NCI-H2081 treated with DMSO at 0.1 percent for 48 hours (cell line): Measurements from ENCODE around the gene LTBP1.
"Not testable (repeated sequence)": the region's sequence is repeated elsewhere in the genome, so short reads cannot be mapped to it uniquely, and the experiment has no call there.

Experiments
- DNase-seq: peaks from one replicate; lab custom pipeline; 2025; lab: John Stamatoyannopoulos, UW

The LTBP1 gene

GRCh38 chr2:33047939-33048338 is 101.2 kb downstream of the LTBP1 start:
- no peak for DNase-seq

- no peak for DNase-seq
These were observed 105.0 kb downstream of the LTBP1 start for GRCh38 chr2:33051586-33052360.

- no peak for DNase-seq
These were observed 105.6 kb downstream of the LTBP1 start for GRCh38 chr2:33052361-33052735.

GRCh38 chr2:33052795-33053194 is 106.0 kb downstream of the LTBP1 start:
- not testable (repeated sequence) for DNase-seq

- DNase-seq: no peak
These were observed 109.4 kb downstream of the LTBP1 start for GRCh38 chr2:33056170-33056569.

GRCh38 chr2:33057307-33058028 is 110.7 kb downstream of the LTBP1 start:
- DNase-seq: not testable (repeated sequence)

- no peak for DNase-seq
These were observed 112.1 kb downstream of the LTBP1 start for GRCh38 chr2:33058716-33059470.

GRCh38 chr2:33059471-33060156 is 112.9 kb downstream of the LTBP1 start:
- no peak for DNase-seq

GRCh38 chr2:33060405-33060804 is 113.7 kb downstream of the LTBP1 start:
- DNase-seq: no peak

- DNase-seq: no peak
These were observed 116.0 kb downstream of the LTBP1 start for GRCh38 chr2:33062665-33063250.

GRCh38 chr2:33064349-33064801 is 117.6 kb downstream of the LTBP1 start:
- no peak for DNase-seq

GRCh38 chr2:33067598-33067997 is 120.8 kb downstream of the LTBP1 start:
- no peak for DNase-seq

GRCh38 chr2:33068261-33068660 is 121.5 kb downstream of the LTBP1 start:
- DNase-seq: no peak

GRCh38 chr2:33069894-33070651 is 123.3 kb downstream of the LTBP1 start:
- DNase-seq: no peak

- DNase-seq: no peak
These were observed 124.8 kb downstream of the LTBP1 start for GRCh38 chr2:33071591-33071990.

GRCh38 chr2:33072614-33073013 is 125.9 kb downstream of the LTBP1 start:
- no peak for DNase-seq

GRCh38 chr2:33073018-33073417 is 126.3 kb downstream of the LTBP1 start:
- no peak for DNase-seq

GRCh38 chr2:33074197-33074596 is 127.4 kb downstream of the LTBP1 start:
- no peak for DNase-seq

GRCh38 chr2:33077311-33077710 is 130.6 kb downstream of the LTBP1 start:
- DNase-seq: no peak

- DNase-seq: no peak
These were observed 131.1 kb downstream of the LTBP1 start for GRCh38 chr2:33077844-33078243.

GRCh38 chr2:33081691-33082090 is 134.9 kb downstream of the LTBP1 start:
- no peak for DNase-seq
